Uterus (tissue), 2 donors: Measurements from ENCODE around the gene TRIP6.

Source experiments
- CTCF ChIP-seq, 4 experiments: fragments of 200-600 bp in 2 of 4; fragments of 450-650 bp in 2 of 4; sonication (generic) in 2 of 4; IDR thresholded peaks; one replicate each; pipeline ENCODE4 v1.5.1; 2016 to 2019; ENCODE audit warnings: antibody characterized with exemption in 4 of 4, mild to moderate bottlenecking in 2 of 4, moderate library complexity in 1 of 4
- POLR2A ChIP-seq, 2 donors: fragments of 450-650 bp; IDR thresholded peaks; one replicate each; pipeline ENCODE4 v1.6.1; 2016; ENCODE audit warnings: antibody characterized with exemption in 2 of 2, mild to moderate bottlenecking in 1 of 2, moderate library complexity in 1 of 2

GRCh38 chr7:100822236-100823139 lies 44.7 kb upstream of the TRIP6 start:
- TF ChIP-seq CTCF (IDR thresholded peaks at IDR 0.05): no peak
- TF ChIP-seq POLR2A (IDR thresholded peaks at IDR 0.05): no peak
